Measurements from ENCODE around the gene TLR3. TPM values are rescaled to one million over a fixed set of nuclear protein-coding genes. Genes with fewer than 3 reads are reported as not detected.

TLR3 gene
- polyA plus RNA-seq, 1 donor (not counting 4 experiments of a cell fraction or from before 2014, with no cell fraction given) = 8.8 TPM

GRCh38 chr4:186058980-186059316, 10.0 kb upstream of the TLR3 start:
- no peaks in the 10 kb centered on the region for H3K9me3 ChIP-seq (ENCODE audit: control insufficient read depth, low read depth, low read length)
- H3K4me3 ChIP-seq (ENCODE audit: control insufficient read depth in 2 of 3, extremely low read depth in 1 of 3, insufficient read depth in 2 of 3, low read depth in 1 of 3, low read length in 3 of 3) = no peak overlapping the region
- no peak for FAIRE-seq
- no peak overlapping the region for H3K4me2 ChIP-seq (ENCODE audit: control insufficient read depth, extremely low read depth, insufficient read depth, low read depth, low read length)
- no peaks in the 10 kb centered on the region for H3K9me1 ChIP-seq (ENCODE audit: control insufficient read depth, extremely low read depth, insufficient read depth, low read length)
- no peak overlapping the region for H3K9ac ChIP-seq (ENCODE audit: control insufficient read depth, extremely low read depth, insufficient read depth, low read length)
- no peaks in the 10 kb centered on the region for H4K20me1 ChIP-seq (ENCODE audit: control insufficient read depth, extremely low read depth, insufficient read depth, low read length)
- no peaks in the 10 kb centered on the region for H3K36me3 ChIP-seq (ENCODE audit: control insufficient read depth in 2 of 2, extremely low read depth in 1 of 2, insufficient read depth in 2 of 2, low read length in 2 of 2)
- DNase-seq (ENCODE audit: low read depth, low spot score) = no peak
- TF ChIP-seq EZH2 (IDR thresholded peaks at IDR 0.05; ENCODE audit: low read length) (no peak), CTCF (optimal IDR thresholded peaks at IDR 0.05 in 1 of 3, IDR thresholded peaks at IDR 0.05 in 1 of 3, conservative IDR thresholded peaks at IDR 0.05 in 1 of 3; ENCODE audit: extremely low read depth in 1 of 3, insufficient read depth in 2 of 3, low read length in 3 of 3) (no peak)
- H3K27me3 ChIP-seq (ENCODE audit: control insufficient read depth, extremely low read depth, insufficient read depth, low read length) = no peaks in the 10 kb centered on the region
- H3K4me1 ChIP-seq (ENCODE audit: control insufficient read depth, extremely low read depth, insufficient read depth, low read length) = no peaks in the 10 kb centered on the region
- no peak overlapping the region for H2AFZ ChIP-seq (ENCODE audit: control insufficient read depth, low read length)
- H3K79me2 ChIP-seq (ENCODE audit: control insufficient read depth, insufficient read depth, low read length) = no peaks in the 10 kb centered on the region
- no peak overlapping the region for H3K27ac ChIP-seq (ENCODE audit: control insufficient read depth, insufficient read depth, low read length)
- dilution Hi-C loops (cut with MboI; ENCODE audit: extremely low pct_ligation_motif_present, low sequenced_read_pairs) = no loop called here

- Histone ChIP-seq H3K36me3 (ENCODE audit: control insufficient read depth in 2 of 2, extremely low read depth in 1 of 2, insufficient read depth in 2 of 2, low read length in 2 of 2) (no peaks in the 10 kb centered on the region), H3K27me3 (ENCODE audit: control insufficient read depth, extremely low read depth, insufficient read depth, low read length) (no peaks in the 10 kb centered on the region), H3K79me2 (ENCODE audit: control insufficient read depth, insufficient read depth, low read length) (no peaks in the 10 kb centered on the region), H2AFZ (ENCODE audit: control insufficient read depth, low read length) (no peak overlapping the region), H3K9me1 (ENCODE audit: control insufficient read depth, extremely low read depth, insufficient read depth, low read length) (no peaks in the 10 kb centered on the region), H3K4me1 (ENCODE audit: control insufficient read depth, extremely low read depth, insufficient read depth, low read length) (no peaks in the 10 kb centered on the region), H3K4me3 (ENCODE audit: control insufficient read depth in 2 of 3, extremely low read depth in 1 of 3, insufficient read depth in 2 of 3, low read depth in 1 of 3, low read length in 3 of 3) (no peak overlapping the region), H4K20me1 (ENCODE audit: control insufficient read depth, extremely low read depth, insufficient read depth, low read length) (no peaks in the 10 kb centered on the region), H3K9ac (ENCODE audit: control insufficient read depth, extremely low read depth, insufficient read depth, low read length) (no peak overlapping the region), H3K4me2 (ENCODE audit: control insufficient read depth, extremely low read depth, insufficient read depth, low read depth, low read length) (no peak overlapping the region), H3K9me3 (ENCODE audit: control insufficient read depth, low read depth, low read length) (no peaks in the 10 kb centered on the region), H3K27ac (ENCODE audit: control insufficient read depth, insufficient read depth, low read length) (no peak overlapping the region)
- TF ChIP-seq EZH2 (IDR thresholded peaks at IDR 0.05; ENCODE audit: low read length) (no peak), CTCF (optimal IDR thresholded peaks at IDR 0.05 in 1 of 3, IDR thresholded peaks at IDR 0.05 in 1 of 3, conservative IDR thresholded peaks at IDR 0.05 in 1 of 3; ENCODE audit: extremely low read depth in 1 of 3, insufficient read depth in 2 of 3, low read length in 3 of 3) (no peak)
- dilution Hi-C loops (cut with MboI; ENCODE audit: extremely low pct_ligation_motif_present, low sequenced_read_pairs) = no loop called here
- FAIRE-seq = no peak
- DNase-seq (ENCODE audit: low read depth, low spot score) = no peak
Measured at GRCh38 chr4:186061921-186062320, 7.0 kb upstream of the TLR3 start.

Measured in keratinocyte (primary cell).